Neural cell (in vitro differentiated cells): ENCODE data around the gene HOXC6. TPM values are rescaled to one million over a fixed set of nuclear protein-coding genes. Genes with fewer than 3 reads are reported as not detected.

Source experiments
- H2AFZ ChIP-seq: fragments of 200-600, 300-800 bp; sonication (generic), shearing (Covaris generic); 2 replicates; pipeline ENCODE4 v1.6.0; 2014; ENCODE audit warnings: low read depth, mild to moderate bottlenecking, antibody characterized with exemption, low read length, moderate library complexity
- H3F3A ChIP-seq: fragments of 200-600 bp; shearing (Covaris generic); 2 replicates; pipeline ENCODE4 v1.6.1; 2016; ENCODE audit warnings: mild to moderate bottlenecking, moderate library complexity, mixed read lengths, antibody characterized with exemption, low read length; ENCODE audit not compliant: insufficient read depth, poor library complexity, severe bottlenecking
- H3K27ac ChIP-seq: fragments of 200-600, 300-800 bp; sonication (generic), shearing (Covaris generic); 2 replicates; pipeline ENCODE4 v1.5.1; 2014; ENCODE audit warnings: mild to moderate bottlenecking, low read length, moderate library complexity
- H3K27me3 ChIP-seq: fragments of 300-800, 200-600 bp; sonication (generic), shearing (Covaris generic); 2 replicates; pipeline ENCODE4 v1.6.0; 2014; ENCODE audit warnings: mild to moderate bottlenecking, low read depth, low read length, moderate library complexity; ENCODE audit not compliant: insufficient read depth
- H3K36me3 ChIP-seq: fragments of 300-800, 200-600 bp; sonication (generic), shearing (Covaris generic); 2 replicates; pipeline ENCODE4 v1.5.1; 2014; ENCODE audit warnings: mild to moderate bottlenecking, antibody characterized with exemption, low read length, moderate library complexity; ENCODE audit not compliant: insufficient read depth
- H3K4me2 ChIP-seq: fragments of 300-800, 200-600 bp; sonication (generic), shearing (Covaris generic); 2 replicates; pipeline ENCODE4 v1.6.0; 2014; ENCODE audit warnings: mild to moderate bottlenecking, low read length
- H3K4me3 ChIP-seq: fragments of 300-800, 200-600 bp; sonication (generic), shearing (Covaris generic); 2 replicates; pipeline ENCODE4 v1.5.1; 2014; ENCODE audit warnings: mild to moderate bottlenecking, low read length, moderate library complexity
- H3K79me2 ChIP-seq: fragments of 200-600 bp; shearing (Covaris generic); replicated peaks from 2 replicates; pipeline ENCODE4 v1.6.0; 2014; ENCODE audit warnings: mild to moderate bottlenecking, low read length, moderate library complexity; ENCODE audit not compliant: insufficient read depth
- H3K9ac ChIP-seq: fragments of 300-800, 200-600 bp; sonication (generic), shearing (Covaris generic); 2 replicates; pipeline ENCODE4 v1.6.1; 2016; ENCODE audit warnings: mild to moderate bottlenecking, low read length, mixed read lengths
- H3K9me2 ChIP-seq: fragments of 200-600 bp; shearing (Covaris generic); 2 replicates; pipeline ENCODE4 v1.6.1; 2016; ENCODE audit warnings: mild to moderate bottlenecking, low read length, mixed read lengths; ENCODE audit not compliant: insufficient read depth
- H3K9me3 ChIP-seq: fragments of 200-600, 300-800 bp; sonication (generic), shearing (Covaris generic); 2 replicates; pipeline ENCODE4 v1.6.1; 2016; ENCODE audit warnings: mild to moderate bottlenecking, mixed run types, low read length, moderate library complexity, mixed read lengths
- H4K20me1 ChIP-seq: fragments of 200-600 bp; shearing (Covaris generic); 2 replicates; pipeline ENCODE4 v1.6.1; 2016; ENCODE audit warnings: mild to moderate bottlenecking, mixed run types; ENCODE audit not compliant: insufficient read depth
- CTCF ChIP-seq: fragments of 450-650 bp; IDR thresholded peaks from 2 replicates; pipeline ENCODE4 v1.5.1; 2014; ENCODE audit warnings: antibody characterized with exemption, mild to moderate bottlenecking, moderate library complexity; ENCODE audit not compliant: poor library complexity, severe bottlenecking
- EP300 ChIP-seq: fragments of 450-650 bp; conservative IDR thresholded peaks from 2 replicates; pipeline ENCODE4 v1.6.1; 2014; ENCODE audit warnings: antibody characterized with exemption, mild to moderate bottlenecking, moderate library complexity; ENCODE audit not compliant: poor library complexity, severe bottlenecking
- EZH2 ChIP-seq: fragments of 200-600, 300-800 bp; shearing (Covaris generic), sonication (generic); IDR thresholded peaks from 2 replicates; pipeline ENCODE4 v1.6.1; 2014; ENCODE audit warnings: antibody characterized with exemption, low read length, borderline replicate concordance, mild to moderate bottlenecking; ENCODE audit not compliant: insufficient read depth, poor library complexity, severe bottlenecking
- MXI1 ChIP-seq: fragments of 450-650 bp; conservative IDR thresholded peaks from 2 replicates; pipeline ENCODE4 v1.6.1; 2014; ENCODE audit warnings: antibody characterized with exemption, mild to moderate bottlenecking; ENCODE audit not compliant: poor library complexity, severe bottlenecking
- POLR2AphosphoS5 ChIP-seq: IDR thresholded peaks from 2 replicates; pipeline ENCODE4 v1.6.1; 2012
- RAD21 ChIP-seq: fragments of 450-650 bp; conservative IDR thresholded peaks from 2 replicates; pipeline ENCODE4 v1.6.1; 2014; ENCODE audit warnings: antibody characterized with exemption, mild to moderate bottlenecking, moderate library complexity
- REST ChIP-seq: IDR thresholded peaks from 2 replicates; pipeline ENCODE4 v1.6.1; 2012; ENCODE audit warnings: borderline replicate concordance
- SMC3 ChIP-seq: fragments of 450-650 bp; conservative IDR thresholded peaks from 2 replicates; pipeline ENCODE4 v1.6.1; 2014; ENCODE audit warnings: antibody characterized with exemption, mild to moderate bottlenecking, moderate library complexity; ENCODE audit not compliant: poor library complexity
- TAF1 ChIP-seq: IDR thresholded peaks from 2 replicates; pipeline ENCODE4 v1.6.1; 2012; ENCODE audit warnings: low read depth
- polyA plus RNA-seq: library from polyadenylated mRNA; depleted of rRNA; stranded (reverse); fragments of >200 nt; gene quantifications from 2 replicates; pipeline ENCODE4 v1.2.3, GENCODE V29; 2014

The HOXC6 gene
- polyA plus RNA-seq, 1 donor from 2014 or later = not detected

- Histone ChIP-seq H3K9me2 (no peaks in the 10 kb centered on the region), H3K9me3 (no peaks in the 10 kb centered on the region), H3K27me3 (peaks cover 99% of the 10 kb centered on the region), H3K4me2 (no peak overlapping the region), H2AFZ (no peak overlapping the region), H3K9ac (no peak overlapping the region), H3F3A (no peaks in the 10 kb centered on the region), H3K79me2 (no peaks in the 10 kb centered on the region), H3K4me3 (no peak overlapping the region), H4K20me1 (no peaks in the 10 kb centered on the region), H3K36me3 (no peaks in the 10 kb centered on the region), H3K27ac (no peak overlapping the region)
- no peak for TF ChIP-seq MXI1
- no peak for TF ChIP-seq CTCF
- no peak for TF ChIP-seq REST
- no peak for TF ChIP-seq POLR2AphosphoS5
- no peak for TF ChIP-seq EP300
- TF ChIP-seq SMC3 = no peak
- TF ChIP-seq TAF1 = no peak
- TF ChIP-seq EZH2 = no peak
- no peak for TF ChIP-seq RAD21
Measured at GRCh38 chr12:54042970-54043853, 15.0 kb downstream of the HOXC6 start.

DNA sequence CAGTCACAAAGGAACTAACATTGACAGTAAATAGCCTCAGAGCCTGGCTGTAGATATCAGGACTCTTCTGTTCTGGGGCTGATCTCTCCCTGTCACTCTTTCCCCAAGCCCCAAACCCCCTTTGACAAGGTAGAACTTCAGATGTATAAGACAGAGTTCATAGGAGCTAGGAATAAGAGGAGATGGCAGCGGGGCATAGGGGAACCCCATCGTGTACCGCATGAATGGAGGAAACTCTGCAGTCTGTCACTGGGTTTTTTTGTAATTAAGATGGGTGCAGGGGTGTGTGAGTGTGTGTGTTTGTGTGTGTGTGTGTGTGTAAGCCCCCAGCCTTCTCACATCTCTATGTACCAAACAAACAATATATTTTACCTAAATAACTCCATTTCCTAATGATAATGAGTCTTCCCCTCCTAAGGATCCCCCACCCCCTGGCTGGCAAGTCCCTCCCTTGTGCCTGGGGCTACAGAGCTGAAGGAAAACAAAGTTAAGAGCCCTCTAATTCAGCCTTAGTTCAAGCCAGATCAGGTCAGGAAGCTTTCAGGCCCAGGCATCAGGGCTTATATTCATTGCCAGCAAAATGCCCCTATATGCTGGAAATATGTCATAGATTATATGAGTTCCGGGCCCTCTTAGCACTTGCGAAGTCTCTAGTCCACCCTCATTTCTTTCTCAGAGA, 16.3 kb downstream of the HOXC6 start:
- no peaks in the 10 kb centered on the region for H3F3A ChIP-seq
- no peaks in the 10 kb centered on the region for H3K9me2 ChIP-seq
- H3K27ac ChIP-seq = no peak overlapping the region
- no peak overlapping the region for H3K9ac ChIP-seq
- H3K36me3 ChIP-seq = no peaks in the 10 kb centered on the region
- H2AFZ ChIP-seq = no peak overlapping the region
- peaks cover 99% of the 10 kb centered on the region for H3K27me3 ChIP-seq
- H3K4me2 ChIP-seq = no peak overlapping the region
- no peak for TF ChIP-seq SMC3
- no peak for TF ChIP-seq MXI1
- no peak for TF ChIP-seq EZH2
- TF ChIP-seq REST = no peak
- TF ChIP-seq RAD21 = no peak
- H3K79me2 ChIP-seq = no peaks in the 10 kb centered on the region
- H3K9me3 ChIP-seq = no peaks in the 10 kb centered on the region
- H3K4me3 ChIP-seq = no peak overlapping the region
- H4K20me1 ChIP-seq = no peaks in the 10 kb centered on the region
